ENCODE results near the gene PRM3.

PRM3 gene

GRCh38 chr16:11229432-11229831 lies 44.0 kb downstream of the PRM3 start:
- no peak for DNase-seq (ENCODE audit: extremely low read depth in 1 of 2, low read depth in 1 of 2)

- no peak for DNase-seq (ENCODE audit: extremely low read depth in 1 of 2, low read depth in 1 of 2)
Observed at GRCh38 chr16:11225677-11226549, 47.5 kb downstream of the PRM3 start.

- peak; percentile 72 to 89 for DNase-seq (ENCODE audit: extremely low read depth in 1 of 2, low read depth in 1 of 2)
Observed at GRCh38 chr16:11224894-11225676, 48.3 kb downstream of the PRM3 start.

GRCh38 chr16:11224096-11224893 lies 49.1 kb downstream of the PRM3 start:
- DNase-seq (ENCODE audit: extremely low read depth in 1 of 2, low read depth in 1 of 2) = peak; percentile 58 to 74

Data from stimulated activated CD8-positive, alpha-beta memory T cell treated with anti-CD3 and anti-CD28 coated beads, Interleukin-7, amount 100 ng/mL, for 48 hours (primary cell).